SU-DHL-6 (cell line): Measurements from ENCODE around the gene CRKL.

ENCODE experiments used
- EZH2phosphoT487 ChIP-seq: fragments of 200-600 bp; sonication (generic), shearing (Covaris generic); conservative IDR thresholded peaks from 2 replicates; pipeline ENCODE4 v1.6.1; 2018; ENCODE audit warnings: mild to moderate bottlenecking, antibody characterized with exemption, low read length, moderate library complexity, mixed read lengths
- TF ChIP-seq, protein P1 (sequence below): fragments of 200-600 bp; sonication (generic); IDR thresholded peaks from one replicate; pipeline ENCODE4 v1.5.1; 2017; ENCODE audit warnings: antibody characterized with exemption, mild to moderate bottlenecking, low read length, moderate library complexity; ENCODE audit not compliant: insufficient read depth, poor library complexity, severe bottlenecking

DNA sequence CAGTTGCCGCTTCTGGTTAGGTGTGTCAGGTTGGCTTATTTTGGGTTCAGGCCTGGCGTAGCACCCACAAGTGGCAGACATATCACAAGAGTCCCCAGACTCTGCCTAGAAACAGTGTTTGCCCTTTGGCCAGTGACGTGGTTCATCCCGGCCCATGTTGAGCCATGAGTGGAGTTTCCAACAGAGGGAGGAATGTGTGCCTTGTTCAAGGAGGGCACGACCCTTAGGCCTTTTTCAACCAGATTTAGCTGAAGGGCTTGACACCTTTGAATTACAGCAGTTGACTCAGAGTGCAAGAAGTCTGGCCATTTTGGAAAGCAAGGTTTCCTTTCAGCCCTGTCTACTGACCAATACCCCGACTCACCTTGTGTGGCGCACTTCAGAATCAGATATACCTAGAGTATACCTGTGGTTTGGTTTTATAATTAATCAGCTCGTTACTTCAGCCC lies 34.7 kb downstream of the CRKL start:
- TF ChIP-seq, protein P1, sequence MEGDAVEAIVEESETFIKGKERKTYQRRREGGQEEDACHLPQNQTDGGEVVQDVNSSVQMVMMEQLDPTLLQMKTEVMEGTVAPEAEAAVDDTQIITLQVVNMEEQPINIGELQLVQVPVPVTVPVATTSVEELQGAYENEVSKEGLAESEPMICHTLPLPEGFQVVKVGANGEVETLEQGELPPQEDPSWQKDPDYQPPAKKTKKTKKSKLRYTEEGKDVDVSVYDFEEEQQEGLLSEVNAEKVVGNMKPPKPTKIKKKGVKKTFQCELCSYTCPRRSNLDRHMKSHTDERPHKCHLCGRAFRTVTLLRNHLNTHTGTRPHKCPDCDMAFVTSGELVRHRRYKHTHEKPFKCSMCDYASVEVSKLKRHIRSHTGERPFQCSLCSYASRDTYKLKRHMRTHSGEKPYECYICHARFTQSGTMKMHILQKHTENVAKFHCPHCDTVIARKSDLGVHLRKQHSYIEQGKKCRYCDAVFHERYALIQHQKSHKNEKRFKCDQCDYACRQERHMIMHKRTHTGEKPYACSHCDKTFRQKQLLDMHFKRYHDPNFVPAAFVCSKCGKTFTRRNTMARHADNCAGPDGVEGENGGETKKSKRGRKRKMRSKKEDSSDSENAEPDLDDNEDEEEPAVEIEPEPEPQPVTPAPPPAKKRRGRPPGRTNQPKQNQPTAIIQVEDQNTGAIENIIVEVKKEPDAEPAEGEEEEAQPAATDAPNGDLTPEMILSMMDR = no peak
- TF ChIP-seq EZH2phosphoT487 = no peak
